ENCODE measurements around the gene PDZD7. TPM values are rescaled to one million over a fixed set of nuclear protein-coding genes. Genes with fewer than 3 reads are reported as not detected.

The PDZD7 gene
- total and polyA plus RNA-seq, 4 donors: 0.06 to 0.09 (median 0.07) TPM; not detected in 1

GRCh38 chr10:101031796-101032636, 1.1 kb upstream of the PDZD7 start (continued):
- TF ChIP-seq EGR1 (IDR thresholded peaks at IDR 0.05; ENCODE audit: low read depth in 2 of 2): no peak
- peak in 1 of 2 donors; percentile 28 for TF ChIP-seq HNF4A (conservative IDR thresholded peaks at IDR 0.05)
- no peak for TF ChIP-seq HNF4G (IDR thresholded peaks at IDR 0.05)
- no peak for TF ChIP-seq REST (IDR thresholded peaks at IDR 0.05)
- no peak for TF ChIP-seq JUND (IDR thresholded peaks at IDR 0.05)
- no peak for TF ChIP-seq RAD21 (IDR thresholded peaks at IDR 0.05)
- no peak for TF ChIP-seq GABPA (IDR thresholded peaks at IDR 0.05 in 1 of 2, conservative IDR thresholded peaks at IDR 0.05 in 1 of 2)

- Histone ChIP-seq H3K27me3 (ENCODE audit: control insufficient read depth in 4 of 4, insufficient read depth in 4 of 4, low read length in 3 of 4) (no peaks in the 10 kb centered on the region), H3K36me3 (ENCODE audit: control insufficient read depth in 4 of 4, insufficient read depth in 3 of 4, low read depth in 1 of 4, low read length in 3 of 4) (peaks cover 0 to 3% (median 0%) of the 10 kb centered on the region in 4 donors), H3K9ac (ENCODE audit: low read depth in 1 of 2, low read length in 2 of 2) (no peak overlapping the region), H3K27ac (ENCODE audit: low read depth in 1 of 2, low read length in 2 of 2) (no peak overlapping the region), H3K4me3 (ENCODE audit: low read depth in 1 of 3, low read length in 3 of 3) (peak overlapping the region in 2 of 3 donors; percentile 67 to 83), H3K9me3 (ENCODE audit: control insufficient read depth in 4 of 4, low read length in 3 of 4) (no peaks in the 10 kb centered on the region), H3K4me1 (ENCODE audit: control insufficient read depth in 4 of 4, insufficient read depth in 4 of 4, low read length in 3 of 4) (peaks cover 4 to 24% (median 18%) of the 10 kb centered on the region in 4 donors)
- TF ChIP-seq NR2F2 (IDR thresholded peaks at IDR 0.05) (no peak), CTCF (IDR thresholded peaks at IDR 0.05; ENCODE audit: low read depth, low read length, missing input control) (no peak)
- no peak for DNase-seq (ENCODE audit: low spot score)
- WGBS: 17% methylated on average over 25 of the region's 25 CpGs
Measured at GRCh38 chr10:101030496-101031127, 317 bp downstream of the PDZD7 start.

- DNase-seq (ENCODE audit: low spot score): no peak
- H3K4me3 ChIP-seq (ENCODE audit: low read depth in 1 of 3, low read length in 3 of 3): no peak overlapping the region
- no peaks in the 10 kb centered on the region for H3K27me3 ChIP-seq (ENCODE audit: control insufficient read depth in 4 of 4, insufficient read depth in 4 of 4, low read length in 3 of 4)
- H3K9ac ChIP-seq (ENCODE audit: low read depth in 1 of 2, low read length in 2 of 2): no peak overlapping the region
- H3K27ac ChIP-seq (ENCODE audit: low read depth in 1 of 2, low read length in 2 of 2): no peak overlapping the region
- H3K9me3 ChIP-seq (ENCODE audit: control insufficient read depth in 4 of 4, low read length in 3 of 4): no peaks in the 10 kb centered on the region
- peaks cover 4 to 24% (median 18%) of the 10 kb centered on the region in 4 donors for H3K4me1 ChIP-seq (ENCODE audit: control insufficient read depth in 4 of 4, insufficient read depth in 4 of 4, low read length in 3 of 4)
- TF ChIP-seq GABPA (IDR thresholded peaks at IDR 0.05 in 1 of 2, conservative IDR thresholded peaks at IDR 0.05 in 1 of 2) (no peak), EGR1 (IDR thresholded peaks at IDR 0.05; ENCODE audit: low read depth in 2 of 2) (no peak), ATF3 (IDR thresholded peaks at IDR 0.05) (no peak), FOXA1 (IDR thresholded peaks at IDR 0.05) (no peak), NR2F2 (IDR thresholded peaks at IDR 0.05) (no peak)
- 70% methylated on average over 27 of the region's 27 CpGs for WGBS
- H3K36me3 ChIP-seq (ENCODE audit: control insufficient read depth in 4 of 4, insufficient read depth in 3 of 4, low read depth in 1 of 4, low read length in 3 of 4): no peaks in the 10 kb centered on the region
Measured at GRCh38 chr10:101029520-101030295, 1.2 kb downstream of the PDZD7 start.
